WTC11 (cell line): ENCODE data around the gene TIAL1. TPM values are rescaled to one million over a fixed set of nuclear protein-coding genes. Genes with fewer than 3 reads are reported as not detected.

Experiments
- ATAC-seq: fragments of 200-7000 bp; cut with Tn5 transposase; 2 replicates; pipeline ENCODE4 v1.10.0; 2021; ENCODE audit warnings: mild to moderate bottlenecking, moderate library complexity
- CTCF ChIA-PET: fragments of 300-600 bp; sonication (Branson Sonifier 250); formaldehyde crosslinking; loops from one replicate; lab custom pipeline; 2021; ENCODE audit warnings: antibody characterized with exemption; lab: Charles Lee
- POLR2A ChIA-PET: fragments of 350-600 bp; sonication (Branson Sonifier 250); formaldehyde crosslinking; loops from one replicate; lab custom pipeline; 2021; ENCODE audit warnings: antibody characterized with exemption; lab: Charles Lee
- DNase-seq: peaks from one replicate; pipeline ENCODE4 v3.0.0; 2021; ENCODE audit warnings: low spot score
- H3K27ac Mint-ChIP-seq: 2 replicates; pipeline ENCODE4 v1.8.0; 2021; ENCODE audit warnings: mixed read lengths
- H3K27me3 Mint-ChIP-seq: 2 replicates; pipeline ENCODE4 v1.8.0; 2021; ENCODE audit warnings: low read depth, mild to moderate bottlenecking, moderate library complexity, mixed read lengths
- H3K36me3 Mint-ChIP-seq: 2 replicates; pipeline ENCODE4 v1.8.0; 2021; ENCODE audit warnings: mixed read lengths
- H3K4me1 Mint-ChIP-seq: 2 replicates; pipeline ENCODE4 v1.8.0; 2022; ENCODE audit warnings: mixed read lengths
- H3K4me3 Mint-ChIP-seq: 2 replicates; pipeline ENCODE4 v1.8.0; 2021; ENCODE audit warnings: mild to moderate bottlenecking, moderate library complexity, mixed read lengths
- H3K9me3 Mint-ChIP-seq: 2 replicates; pipeline ENCODE4 v1.8.0; 2021; ENCODE audit warnings: mixed read lengths
- CREB1 ChIP-seq: sonication (generic); formaldehyde crosslinking; IDR thresholded peaks from 2 replicates; pipeline ENCODE4 v1.8.0; 2023; ENCODE audit warnings: mild to moderate bottlenecking, missing genetic modification reagents
- GTF2I ChIP-seq: fragments of 250-450 bp; sonication (Bioruptor Pico); conservative IDR thresholded peaks from 2 replicates; pipeline ENCODE4 v1.4.0; 2021; ENCODE audit warnings: mild to moderate bottlenecking
- KAT7 ChIP-seq: sonication (generic); formaldehyde crosslinking; IDR thresholded peaks from 2 replicates; pipeline ENCODE4 v1.8.1; 2023; ENCODE audit warnings: missing genetic modification reagents, mild to moderate bottlenecking, borderline replicate concordance
- MYBL2 ChIP-seq: sonication (generic); formaldehyde crosslinking; IDR thresholded peaks from 2 replicates; pipeline ENCODE4 v1.8.1; 2023; ENCODE audit warnings: mild to moderate bottlenecking, moderate library complexity, missing genetic modification reagents
- NFATC4 ChIP-seq: fragments of 250-450 bp; sonication (Bioruptor Pico); IDR thresholded peaks from 2 replicates; pipeline ENCODE4 v1.9.0; 2021; ENCODE audit warnings: mild to moderate bottlenecking
- OVOL2 ChIP-seq: fragments of 250-450 bp; sonication (Bioruptor Pico); IDR thresholded peaks from 2 replicates; pipeline ENCODE4 v1.9.0; 2021; ENCODE audit warnings: mild to moderate bottlenecking, borderline replicate concordance
- TP53 ChIP-seq: sonication (generic); formaldehyde crosslinking; IDR thresholded peaks from 2 replicates; pipeline ENCODE4 v1.8.1; 2023; ENCODE audit warnings: mild to moderate bottlenecking, missing genetic modification reagents
- ZNF121 ChIP-seq: sonication (generic); formaldehyde crosslinking; IDR thresholded peaks from 2 replicates; pipeline ENCODE4 v1.8.0; 2023; ENCODE audit warnings: missing genetic modification reagents
- ZNF232 ChIP-seq: sonication (generic); formaldehyde crosslinking; IDR thresholded peaks from 2 replicates; pipeline ENCODE4 v1.8.0; 2022; ENCODE audit warnings: mild to moderate bottlenecking, missing genetic modification reagents
- ZNF263 ChIP-seq: sonication (generic); formaldehyde crosslinking; IDR thresholded peaks from 2 replicates; pipeline ENCODE4 v1.8.1; 2022; ENCODE audit warnings: low read depth, mild to moderate bottlenecking, moderate library complexity, missing genetic modification reagents
- total RNA-seq: library from RNA; stranded (reverse); gene quantifications from 3 replicates; pipeline ENCODE4 v1.2.3, GENCODE V29; 2021
- TF ChIP-seq, protein P1 (sequence below): sonication (generic); formaldehyde crosslinking; IDR thresholded peaks from 2 replicates; pipeline ENCODE4 v1.8.0; 2022; ENCODE audit warnings: mild to moderate bottlenecking, missing genetic modification reagents
- TF ChIP-seq, protein P2 (sequence below): sonication (generic); formaldehyde crosslinking; IDR thresholded peaks from 2 replicates; pipeline ENCODE4 v1.8.0; 2023; ENCODE audit warnings: mild to moderate bottlenecking, missing genetic modification reagents
- TF ChIP-seq, protein P3 (sequence below): sonication (generic); formaldehyde crosslinking; IDR thresholded peaks from 2 replicates; pipeline ENCODE4 v1.8.0; 2023; ENCODE audit warnings: missing genetic modification reagents, mild to moderate bottlenecking, borderline replicate concordance
- TF ChIP-seq, protein P4 (sequence below): fragments of 200-600 bp; IDR thresholded peaks from 2 replicates; pipeline ENCODE4 v1.8.0; 2022; ENCODE audit warnings: antibody characterized with exemption
- TF ChIP-seq, protein P5 (sequence below): fragments of 250-450 bp; sonication (Bioruptor Pico); IDR thresholded peaks from 2 replicates; pipeline ENCODE4 v1.9.0; 2021; ENCODE audit warnings: moderate library complexity, mild to moderate bottlenecking, inconsistent platforms, borderline replicate concordance
- TF ChIP-seq, protein P6 (sequence below): sonication (generic); formaldehyde crosslinking; IDR thresholded peaks from 2 replicates; pipeline ENCODE4 v1.8.1; 2023; ENCODE audit warnings: mild to moderate bottlenecking, moderate library complexity, missing genetic modification reagents
- TF ChIP-seq, protein P7 (sequence below): sonication (generic); formaldehyde crosslinking; IDR thresholded peaks from 2 replicates; pipeline ENCODE4 v1.8.0; 2023; ENCODE audit warnings: missing genetic modification reagents

The TIAL1 gene
- total RNA-seq, 1 experiment from 2014 or later: 170 TPM

DNA sequence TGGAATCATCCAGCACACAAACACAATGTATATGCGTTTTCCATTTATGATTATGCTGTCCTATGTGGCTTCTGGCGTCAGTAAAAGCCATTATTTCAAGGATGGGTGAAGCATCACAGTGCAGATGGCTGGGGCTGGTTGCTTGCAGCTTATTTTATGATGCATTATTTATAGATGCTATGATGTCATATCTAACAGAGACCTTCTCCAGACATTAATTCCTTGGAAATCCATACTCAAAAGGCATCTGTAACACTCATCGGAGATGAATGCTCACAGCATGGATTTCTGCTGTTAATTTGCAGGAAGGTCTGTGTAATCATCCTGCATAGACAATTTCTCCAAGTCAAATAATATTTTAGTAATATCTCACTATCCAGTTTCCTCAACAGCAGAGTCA lies 61.5 kb downstream of the TIAL1 start:
- no peak for ATAC-seq
- POLR2A ChIA-PET: no interaction called here
- TF ChIP-seq TP53: no peak
- no peak for TF ChIP-seq OVOL2 (CRISPR knock-in tag)
- TF ChIP-seq MYBL2: no peak
- TF ChIP-seq, protein P1, sequence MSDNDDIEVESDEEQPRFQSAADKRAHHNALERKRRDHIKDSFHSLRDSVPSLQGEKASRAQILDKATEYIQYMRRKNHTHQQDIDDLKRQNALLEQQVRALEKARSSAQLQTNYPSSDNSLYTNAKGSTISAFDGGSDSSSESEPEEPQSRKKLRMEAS (CRISPR knock-in tag): no peak
- TF ChIP-seq, protein P2, sequence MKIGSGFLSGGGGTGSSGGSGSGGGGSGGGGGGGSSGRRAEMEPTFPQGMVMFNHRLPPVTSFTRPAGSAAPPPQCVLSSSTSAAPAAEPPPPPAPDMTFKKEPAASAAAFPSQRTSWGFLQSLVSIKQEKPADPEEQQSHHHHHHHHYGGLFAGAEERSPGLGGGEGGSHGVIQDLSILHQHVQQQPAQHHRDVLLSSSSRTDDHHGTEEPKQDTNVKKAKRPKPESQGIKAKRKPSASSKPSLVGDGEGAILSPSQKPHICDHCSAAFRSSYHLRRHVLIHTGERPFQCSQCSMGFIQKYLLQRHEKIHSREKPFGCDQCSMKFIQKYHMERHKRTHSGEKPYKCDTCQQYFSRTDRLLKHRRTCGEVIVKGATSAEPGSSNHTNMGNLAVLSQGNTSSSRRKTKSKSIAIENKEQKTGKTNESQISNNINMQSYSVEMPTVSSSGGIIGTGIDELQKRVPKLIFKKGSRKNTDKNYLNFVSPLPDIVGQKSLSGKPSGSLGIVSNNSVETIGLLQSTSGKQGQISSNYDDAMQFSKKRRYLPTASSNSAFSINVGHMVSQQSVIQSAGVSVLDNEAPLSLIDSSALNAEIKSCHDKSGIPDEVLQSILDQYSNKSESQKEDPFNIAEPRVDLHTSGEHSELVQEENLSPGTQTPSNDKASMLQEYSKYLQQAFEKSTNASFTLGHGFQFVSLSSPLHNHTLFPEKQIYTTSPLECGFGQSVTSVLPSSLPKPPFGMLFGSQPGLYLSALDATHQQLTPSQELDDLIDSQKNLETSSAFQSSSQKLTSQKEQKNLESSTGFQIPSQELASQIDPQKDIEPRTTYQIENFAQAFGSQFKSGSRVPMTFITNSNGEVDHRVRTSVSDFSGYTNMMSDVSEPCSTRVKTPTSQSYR (CRISPR knock-in tag): no peak
- no peak for TF ChIP-seq ZNF121
- TF ChIP-seq KAT7 (CRISPR knock-in tag): no peak
- no peak for TF ChIP-seq CREB1 (CRISPR knock-in tag)
- TF ChIP-seq, protein P3, sequence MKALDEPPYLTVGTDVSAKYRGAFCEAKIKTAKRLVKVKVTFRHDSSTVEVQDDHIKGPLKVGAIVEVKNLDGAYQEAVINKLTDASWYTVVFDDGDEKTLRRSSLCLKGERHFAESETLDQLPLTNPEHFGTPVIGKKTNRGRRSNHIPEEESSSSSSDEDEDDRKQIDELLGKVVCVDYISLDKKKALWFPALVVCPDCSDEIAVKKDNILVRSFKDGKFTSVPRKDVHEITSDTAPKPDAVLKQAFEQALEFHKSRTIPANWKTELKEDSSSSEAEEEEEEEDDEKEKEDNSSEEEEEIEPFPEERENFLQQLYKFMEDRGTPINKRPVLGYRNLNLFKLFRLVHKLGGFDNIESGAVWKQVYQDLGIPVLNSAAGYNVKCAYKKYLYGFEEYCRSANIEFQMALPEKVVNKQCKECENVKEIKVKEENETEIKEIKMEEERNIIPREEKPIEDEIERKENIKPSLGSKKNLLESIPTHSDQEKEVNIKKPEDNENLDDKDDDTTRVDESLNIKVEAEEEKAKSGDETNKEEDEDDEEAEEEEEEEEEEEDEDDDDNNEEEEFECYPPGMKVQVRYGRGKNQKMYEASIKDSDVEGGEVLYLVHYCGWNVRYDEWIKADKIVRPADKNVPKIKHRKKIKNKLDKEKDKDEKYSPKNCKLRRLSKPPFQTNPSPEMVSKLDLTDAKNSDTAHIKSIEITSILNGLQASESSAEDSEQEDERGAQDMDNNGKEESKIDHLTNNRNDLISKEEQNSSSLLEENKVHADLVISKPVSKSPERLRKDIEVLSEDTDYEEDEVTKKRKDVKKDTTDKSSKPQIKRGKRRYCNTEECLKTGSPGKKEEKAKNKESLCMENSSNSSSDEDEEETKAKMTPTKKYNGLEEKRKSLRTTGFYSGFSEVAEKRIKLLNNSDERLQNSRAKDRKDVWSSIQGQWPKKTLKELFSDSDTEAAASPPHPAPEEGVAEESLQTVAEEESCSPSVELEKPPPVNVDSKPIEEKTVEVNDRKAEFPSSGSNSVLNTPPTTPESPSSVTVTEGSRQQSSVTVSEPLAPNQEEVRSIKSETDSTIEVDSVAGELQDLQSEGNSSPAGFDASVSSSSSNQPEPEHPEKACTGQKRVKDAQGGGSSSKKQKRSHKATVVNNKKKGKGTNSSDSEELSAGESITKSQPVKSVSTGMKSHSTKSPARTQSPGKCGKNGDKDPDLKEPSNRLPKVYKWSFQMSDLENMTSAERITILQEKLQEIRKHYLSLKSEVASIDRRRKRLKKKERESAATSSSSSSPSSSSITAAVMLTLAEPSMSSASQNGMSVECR (CRISPR knock-in tag): no peak
- TF ChIP-seq GTF2I (CRISPR knock-in tag): no peak
- TF ChIP-seq, protein P4, sequence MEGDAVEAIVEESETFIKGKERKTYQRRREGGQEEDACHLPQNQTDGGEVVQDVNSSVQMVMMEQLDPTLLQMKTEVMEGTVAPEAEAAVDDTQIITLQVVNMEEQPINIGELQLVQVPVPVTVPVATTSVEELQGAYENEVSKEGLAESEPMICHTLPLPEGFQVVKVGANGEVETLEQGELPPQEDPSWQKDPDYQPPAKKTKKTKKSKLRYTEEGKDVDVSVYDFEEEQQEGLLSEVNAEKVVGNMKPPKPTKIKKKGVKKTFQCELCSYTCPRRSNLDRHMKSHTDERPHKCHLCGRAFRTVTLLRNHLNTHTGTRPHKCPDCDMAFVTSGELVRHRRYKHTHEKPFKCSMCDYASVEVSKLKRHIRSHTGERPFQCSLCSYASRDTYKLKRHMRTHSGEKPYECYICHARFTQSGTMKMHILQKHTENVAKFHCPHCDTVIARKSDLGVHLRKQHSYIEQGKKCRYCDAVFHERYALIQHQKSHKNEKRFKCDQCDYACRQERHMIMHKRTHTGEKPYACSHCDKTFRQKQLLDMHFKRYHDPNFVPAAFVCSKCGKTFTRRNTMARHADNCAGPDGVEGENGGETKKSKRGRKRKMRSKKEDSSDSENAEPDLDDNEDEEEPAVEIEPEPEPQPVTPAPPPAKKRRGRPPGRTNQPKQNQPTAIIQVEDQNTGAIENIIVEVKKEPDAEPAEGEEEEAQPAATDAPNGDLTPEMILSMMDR: no peak
- TF ChIP-seq ZNF263 (CRISPR knock-in tag): no peak
- TF ChIP-seq, protein P5, sequence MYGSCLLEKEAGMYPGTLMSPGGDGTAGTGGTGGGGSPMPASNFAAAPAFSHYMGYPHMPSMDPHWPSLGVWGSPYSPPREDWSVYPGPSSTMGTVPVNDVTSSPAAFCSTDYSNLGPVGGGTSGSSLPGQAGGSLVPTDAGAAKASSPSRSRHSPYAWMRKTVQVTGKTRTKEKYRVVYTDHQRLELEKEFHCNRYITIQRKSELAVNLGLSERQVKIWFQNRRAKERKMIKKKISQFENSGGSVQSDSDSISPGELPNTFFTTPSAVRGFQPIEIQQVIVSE (CRISPR knock-in tag): no peak
- no peak for TF ChIP-seq ZNF232 (CRISPR knock-in tag)
- TF ChIP-seq NFATC4 (CRISPR knock-in tag): no peak
- TF ChIP-seq, protein P6, sequence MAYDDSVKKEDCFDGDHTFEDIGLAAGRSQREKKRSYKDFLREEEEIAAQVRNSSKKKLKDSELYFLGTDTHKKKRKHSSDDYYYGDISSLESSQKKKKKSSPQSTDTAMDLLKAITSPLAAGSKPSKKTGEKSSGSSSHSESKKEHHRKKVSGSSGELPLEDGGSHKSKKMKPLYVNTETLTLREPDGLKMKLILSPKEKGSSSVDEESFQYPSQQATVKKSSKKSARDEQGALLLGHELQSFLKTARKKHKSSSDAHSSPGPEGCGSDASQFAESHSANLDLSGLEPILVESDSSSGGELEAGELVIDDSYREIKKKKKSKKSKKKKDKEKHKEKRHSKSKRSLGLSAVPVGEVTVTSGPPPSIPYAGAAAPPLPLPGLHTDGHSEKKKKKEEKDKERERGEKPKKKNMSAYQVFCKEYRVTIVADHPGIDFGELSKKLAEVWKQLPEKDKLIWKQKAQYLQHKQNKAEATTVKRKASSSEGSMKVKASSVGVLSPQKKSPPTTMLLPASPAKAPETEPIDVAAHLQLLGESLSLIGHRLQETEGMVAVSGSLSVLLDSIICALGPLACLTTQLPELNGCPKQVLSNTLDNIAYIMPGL: no peak
- TF ChIP-seq, protein P7, sequence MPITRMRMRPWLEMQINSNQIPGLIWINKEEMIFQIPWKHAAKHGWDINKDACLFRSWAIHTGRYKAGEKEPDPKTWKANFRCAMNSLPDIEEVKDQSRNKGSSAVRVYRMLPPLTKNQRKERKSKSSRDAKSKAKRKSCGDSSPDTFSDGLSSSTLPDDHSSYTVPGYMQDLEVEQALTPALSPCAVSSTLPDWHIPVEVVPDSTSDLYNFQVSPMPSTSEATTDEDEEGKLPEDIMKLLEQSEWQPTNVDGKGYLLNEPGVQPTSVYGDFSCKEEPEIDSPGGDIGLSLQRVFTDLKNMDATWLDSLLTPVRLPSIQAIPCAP: no peak
- CTCF ChIA-PET: no interaction called here
- H3K4me1 Mint-ChIP-seq: peaks cover 7% of the 10 kb centered on the region
- no peaks in the 10 kb centered on the region for H3K36me3 Mint-ChIP-seq
- H3K4me3 Mint-ChIP-seq: no peak overlapping the region
- peaks cover 9% of the 10 kb centered on the region for H3K27me3 Mint-ChIP-seq
- H3K9me3 Mint-ChIP-seq: no peaks in the 10 kb centered on the region
- H3K27ac Mint-ChIP-seq: no peak overlapping the region
- DNase-seq: no peak
